Measurements from ENCODE around the gene CIB1.

GRCh38 chr15:90262426-90262825 is 28.7 kb upstream of the CIB1 start:
- no peak for TF ChIP-seq CTCF (IDR thresholded peaks at IDR 0.05)
- no peak for TF ChIP-seq POLR2A (IDR thresholded peaks at IDR 0.05)
